ENCODE results near the gene CACHD1. TPM values are rescaled to one million over a fixed set of nuclear protein-coding genes. Genes with fewer than 3 reads are reported as not detected.

CACHD1 gene
- total RNA-seq, 1 donor from 2014 or later = 14.4 TPM

GRCh38 chr1:64650411-64650810 lies 180.5 kb downstream of the CACHD1 start:
- no peak for DNase-seq (ENCODE audit: low spot score)

- no peak for DNase-seq (ENCODE audit: low spot score)
These were observed 181.9 kb downstream of the CACHD1 start for GRCh38 chr1:64651841-64652240.

GRCh38 chr1:64653466-64653865 lies 183.5 kb downstream of the CACHD1 start:
- no peak for DNase-seq (ENCODE audit: low spot score)

- DNase-seq (ENCODE audit: low spot score) = no peak
These were observed 184.8 kb downstream of the CACHD1 start for GRCh38 chr1:64654519-64655341.

- DNase-seq (ENCODE audit: low spot score) = no peak
These were observed 185.9 kb downstream of the CACHD1 start for GRCh38 chr1:64655861-64656260.

GRCh38 chr1:64659478-64660138 lies 189.7 kb downstream of the CACHD1 start:
- no peak for DNase-seq (ENCODE audit: low spot score)

GRCh38 chr1:64663668-64664067 lies 193.7 kb downstream of the CACHD1 start:
- DNase-seq (ENCODE audit: low spot score) = no peak

- DNase-seq (ENCODE audit: low spot score) = no peak
These were observed 194.4 kb downstream of the CACHD1 start for GRCh38 chr1:64664299-64664698.

- no peak for DNase-seq (ENCODE audit: low spot score)
These were observed 199.3 kb downstream of the CACHD1 start for GRCh38 chr1:64669098-64669675.

- no peak for DNase-seq (ENCODE audit: low spot score)
These were observed 205.9 kb downstream of the CACHD1 start for GRCh38 chr1:64675718-64676345.

GRCh38 chr1:64676386-64676785 lies 206.5 kb downstream of the CACHD1 start:
- no peak for DNase-seq (ENCODE audit: low spot score)

GRCh38 chr1:64677532-64677931 lies 207.6 kb downstream of the CACHD1 start:
- no peak for DNase-seq (ENCODE audit: low spot score)

GRCh38 chr1:64678366-64678765 lies 208.4 kb downstream of the CACHD1 start:
- no peak for DNase-seq (ENCODE audit: low spot score)

GRCh38 chr1:64679177-64679576 lies 209.2 kb downstream of the CACHD1 start:
- DNase-seq (ENCODE audit: low spot score) = no peak

GRCh38 chr1:64680599-64680998 lies 210.7 kb downstream of the CACHD1 start:
- no peak for DNase-seq (ENCODE audit: low spot score)

GRCh38 chr1:64681043-64681442 lies 211.1 kb downstream of the CACHD1 start:
- DNase-seq (ENCODE audit: low spot score) = no peak

- no peak for DNase-seq (ENCODE audit: low spot score)
These were observed 213.5 kb downstream of the CACHD1 start for GRCh38 chr1:64683419-64683818.

GRCh38 chr1:64685217-64685616 lies 215.3 kb downstream of the CACHD1 start:
- no peak for DNase-seq (ENCODE audit: low spot score)

GRCh38 chr1:64685765-64686341 lies 215.9 kb downstream of the CACHD1 start:
- no peak for DNase-seq (ENCODE audit: low spot score)

- DNase-seq (ENCODE audit: low spot score) = no peak
These were observed 217.1 kb downstream of the CACHD1 start for GRCh38 chr1:64686828-64687724.

Data from mesenteric fat pad (tissue), 1 donor.